GM23248 (cell line): ENCODE data around the gene PDE4B.

Experiments
- EZH2 ChIP-seq: fragments of 200-600 bp; sonication (generic); IDR thresholded peaks from 2 replicates; pipeline ENCODE4 v1.6.1; 2018; ENCODE audit warnings: antibody characterized with exemption, mild to moderate bottlenecking; ENCODE audit not compliant: insufficient read depth, poor library complexity, severe bottlenecking
- EZH2phosphoT487 ChIP-seq: fragments of 200-600 bp; sonication (generic); IDR thresholded peaks from 2 replicates; pipeline ENCODE4 v1.6.1; 2018; ENCODE audit warnings: antibody characterized with exemption, moderate library complexity, mild to moderate bottlenecking, low read depth; ENCODE audit not compliant: insufficient read depth

DNA sequence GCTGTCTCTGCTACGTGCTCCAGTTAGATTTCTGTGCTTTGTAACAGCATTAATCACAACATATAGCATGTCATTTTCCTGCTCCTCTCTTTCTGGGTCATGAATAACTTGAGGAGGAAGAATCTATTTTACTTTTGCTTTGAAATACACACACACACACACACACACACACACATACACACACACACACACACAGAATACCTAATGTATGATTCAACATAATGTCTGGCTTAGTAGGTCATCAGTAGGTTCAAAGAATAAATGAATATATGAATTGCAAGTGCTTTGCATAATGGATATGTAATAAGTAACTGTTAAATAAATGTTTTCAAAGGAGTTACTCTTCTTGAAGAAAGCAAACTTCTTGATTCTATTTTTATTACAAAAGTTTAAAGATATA is 249.0 kb downstream of the PDE4B start:
- TF ChIP-seq EZH2: no peak
- TF ChIP-seq EZH2phosphoT487: no peak
